Stimulated activated naive CD8-positive, alpha-beta T cell treated with anti-CD3 and anti-CD28 coated beads, Interleukin-15, amount 100 ng/mL, for 72 hours (primary cell): ENCODE data around the gene FBXL16.

ENCODE experiments used
- ATAC-seq: fragments of 150-1000 bp; cut with Tn5 transposase; 2 replicates; pipeline ENCODE4 v1.10.0; 2021; ENCODE audit warnings: mild to moderate bottlenecking, moderate library complexity
- DNase-seq, 2 donors: peaks; one replicate each; pipeline ENCODE4 v3.0.0; 2021 to 2022
- H3K27ac Mint-ChIP-seq, 2 donors: one replicate each; pipeline ENCODE4 v1.8.0; 2022; ENCODE audit warnings: mild to moderate bottlenecking in 2 of 2, mixed read lengths in 2 of 2, moderate library complexity in 2 of 2
- H3K27me3 Mint-ChIP-seq: one replicate; pipeline ENCODE4 v1.8.0; 2022; ENCODE audit warnings: mixed read lengths
- H3K4me1 Mint-ChIP-seq: one replicate; pipeline ENCODE4 v1.8.0; 2022; ENCODE audit warnings: mild to moderate bottlenecking, mixed read lengths
- H3K4me3 Mint-ChIP-seq, 2 donors: one replicate each; pipeline ENCODE4 v1.8.0; 2022; ENCODE audit warnings: mild to moderate bottlenecking in 2 of 2, mixed read lengths in 2 of 2, moderate library complexity in 1 of 2
- H3K9me3 Mint-ChIP-seq, 2 donors: one replicate each; pipeline ENCODE4 v1.8.0; 2022; ENCODE audit warnings: mixed read lengths in 2 of 2

Gene FBXL16

GRCh38 chr16:647173-647902 is 58.3 kb downstream of the FBXL16 start:
- Mint-ChIP-seq H3K4me3 (peak overlapping the region in 1 of 2 donors; percentile 58), H3K9me3 (no peaks in the 10 kb centered on the region), H3K27ac (no peak overlapping the region), H3K4me1 (peaks cover 78% of the 10 kb centered on the region), H3K27me3 (no peaks in the 10 kb centered on the region)
- DNase-seq (no peak), ATAC-seq (no peak)

GRCh38 chr16:646679-647172 is 58.9 kb downstream of the FBXL16 start:
- Mint-ChIP-seq H3K9me3 (no peaks in the 10 kb centered on the region), H3K27me3 (no peaks in the 10 kb centered on the region), H3K27ac (no peak overlapping the region), H3K4me1 (peaks cover 78% of the 10 kb centered on the region), H3K4me3 (no peak overlapping the region)
- no peak for ATAC-seq
- DNase-seq, result no peak

DNA sequence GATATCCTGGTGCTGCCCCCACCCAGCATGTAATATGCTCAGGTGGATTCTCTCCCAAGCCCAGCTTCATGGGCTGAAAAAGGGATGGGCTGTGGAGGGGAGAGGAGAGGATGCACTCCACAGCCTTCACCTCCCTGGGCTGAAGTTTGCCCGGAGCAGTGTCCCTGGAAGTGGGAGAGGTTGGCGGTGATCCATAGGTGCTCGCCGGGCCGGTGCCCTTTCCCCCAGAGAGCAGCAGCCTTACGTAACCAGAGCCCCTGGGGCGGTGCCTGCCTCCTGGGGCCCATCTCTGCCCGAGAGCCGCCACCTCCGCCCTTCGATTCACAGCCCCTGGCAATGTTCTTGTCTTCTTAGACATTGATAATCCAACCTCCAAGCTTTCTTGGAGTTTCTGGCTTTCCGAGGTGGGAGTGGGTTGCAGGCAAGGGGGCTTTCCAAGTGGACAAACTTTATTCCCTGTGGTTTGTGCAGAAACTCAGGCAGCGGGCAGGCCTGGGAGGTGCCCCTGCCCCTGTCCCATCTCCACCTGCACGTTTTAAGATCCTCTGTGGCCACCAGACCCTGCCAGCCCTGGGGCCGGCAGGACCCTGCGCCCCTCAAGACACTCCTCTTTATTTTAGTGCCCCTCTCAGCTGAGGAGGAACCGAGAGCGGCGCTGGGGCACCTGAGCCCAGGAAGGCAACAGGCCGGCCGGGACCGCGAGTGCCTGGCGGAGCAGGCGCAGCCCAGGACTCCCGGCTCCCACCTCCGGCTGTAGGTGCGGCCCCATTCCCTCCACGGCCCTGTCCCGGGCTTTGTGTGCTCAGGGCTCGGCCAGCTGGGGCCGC is 59.5 kb downstream of the FBXL16 start:
- no peak overlapping the region for H3K4me3 Mint-ChIP-seq
- peaks cover 71% of the 10 kb centered on the region for H3K4me1 Mint-ChIP-seq
- no peaks in the 10 kb centered on the region for H3K9me3 Mint-ChIP-seq
- no peaks in the 10 kb centered on the region for H3K27me3 Mint-ChIP-seq
- DNase-seq (no peak), ATAC-seq (no peak)
- no peak overlapping the region for H3K27ac Mint-ChIP-seq

- Mint-ChIP-seq H3K9me3 (no peaks in the 10 kb centered on the region), H3K4me1 (peaks cover 59% of the 10 kb centered on the region), H3K4me3 (peak overlapping the region; percentile 81 to 86), H3K27ac (peak overlapping the region in 1 of 2 donors; percentile 69), H3K27me3 (no peaks in the 10 kb centered on the region)
- ATAC-seq (no peak), DNase-seq (no peak)
Observed at GRCh38 chr16:644556-644955, 61.0 kb downstream of the FBXL16 start.

DNA sequence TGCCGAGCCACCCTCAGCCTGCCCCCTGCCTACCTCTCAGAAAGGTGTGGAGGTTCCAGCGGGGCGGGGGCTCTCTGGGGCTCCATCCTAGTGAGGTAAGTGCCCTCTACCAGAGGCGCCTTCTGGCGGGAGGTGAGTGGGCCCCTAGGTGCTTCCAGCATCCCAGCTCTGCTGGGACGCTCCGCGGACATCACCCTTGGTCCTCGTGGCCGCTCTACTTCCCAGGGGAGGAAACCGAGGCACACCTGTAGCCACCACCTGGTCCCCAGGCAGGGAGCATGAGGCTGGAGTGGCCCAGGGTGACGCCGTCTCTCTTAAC is 62.6 kb downstream of the FBXL16 start:
- H3K4me3 Mint-ChIP-seq, result peak overlapping the region; percentile 81 to 86
- H3K4me1 Mint-ChIP-seq, result peaks cover 60% of the 10 kb centered on the region
- no peaks in the 10 kb centered on the region for H3K27me3 Mint-ChIP-seq
- H3K9me3 Mint-ChIP-seq, result no peaks in the 10 kb centered on the region
- peak overlapping the region in 1 of 2 donors; percentile 74 for H3K27ac Mint-ChIP-seq
- ATAC-seq, result no peak
- no peak for DNase-seq
